Subcutaneous adipose tissue (tissue), 4 donors: ENCODE results near the gene RLF. TPM values are rescaled to one million over a fixed set of nuclear protein-coding genes. Genes with fewer than 3 reads are reported as not detected.

Experiments used
- total RNA-seq, 4 donors: library from RNA; depleted of rRNA; stranded (reverse); fragments of >200 nt; gene quantifications; one replicate each; pipeline ENCODE4 v1.1.0, GENCODE V29; 2016
- TF ChIP-seq, protein P1 (sequence below): fragments of 450-650 bp; IDR thresholded peaks from one replicate; pipeline ENCODE4 v1.5.1; 2016; ENCODE audit warnings: low read depth, mild to moderate bottlenecking, control low read depth, antibody characterized with exemption, moderate library complexity

RLF gene
- total RNA-seq, 4 donors from 2014 or later: 15.6 to 27.1 (median 22.4) TPM

DNA sequence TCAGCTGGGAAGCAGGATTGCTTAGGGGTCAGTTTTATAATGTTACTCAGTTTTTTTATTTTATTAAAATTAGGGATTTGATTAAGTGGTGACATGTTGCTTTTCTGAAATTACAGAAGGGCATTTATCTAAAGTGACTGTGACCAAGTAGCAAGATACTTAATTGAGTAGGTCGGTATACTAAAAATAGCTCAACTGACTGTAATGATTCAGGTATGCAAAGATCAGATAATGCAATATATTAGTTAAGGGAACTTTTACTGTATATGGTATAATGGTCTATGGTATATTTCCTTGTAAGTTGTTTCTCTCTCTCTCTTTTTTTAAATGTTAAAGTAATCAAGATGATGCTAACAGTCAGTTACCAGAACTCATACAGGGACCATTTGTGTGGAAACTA, 26.2 kb downstream of the RLF start:
- TF ChIP-seq, protein P1, sequence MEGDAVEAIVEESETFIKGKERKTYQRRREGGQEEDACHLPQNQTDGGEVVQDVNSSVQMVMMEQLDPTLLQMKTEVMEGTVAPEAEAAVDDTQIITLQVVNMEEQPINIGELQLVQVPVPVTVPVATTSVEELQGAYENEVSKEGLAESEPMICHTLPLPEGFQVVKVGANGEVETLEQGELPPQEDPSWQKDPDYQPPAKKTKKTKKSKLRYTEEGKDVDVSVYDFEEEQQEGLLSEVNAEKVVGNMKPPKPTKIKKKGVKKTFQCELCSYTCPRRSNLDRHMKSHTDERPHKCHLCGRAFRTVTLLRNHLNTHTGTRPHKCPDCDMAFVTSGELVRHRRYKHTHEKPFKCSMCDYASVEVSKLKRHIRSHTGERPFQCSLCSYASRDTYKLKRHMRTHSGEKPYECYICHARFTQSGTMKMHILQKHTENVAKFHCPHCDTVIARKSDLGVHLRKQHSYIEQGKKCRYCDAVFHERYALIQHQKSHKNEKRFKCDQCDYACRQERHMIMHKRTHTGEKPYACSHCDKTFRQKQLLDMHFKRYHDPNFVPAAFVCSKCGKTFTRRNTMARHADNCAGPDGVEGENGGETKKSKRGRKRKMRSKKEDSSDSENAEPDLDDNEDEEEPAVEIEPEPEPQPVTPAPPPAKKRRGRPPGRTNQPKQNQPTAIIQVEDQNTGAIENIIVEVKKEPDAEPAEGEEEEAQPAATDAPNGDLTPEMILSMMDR: no peak

- TF ChIP-seq, protein P1: no peak
Observed at GRCh38 chr1:40197656-40198055, 36.5 kb downstream of the RLF start.

DNA sequence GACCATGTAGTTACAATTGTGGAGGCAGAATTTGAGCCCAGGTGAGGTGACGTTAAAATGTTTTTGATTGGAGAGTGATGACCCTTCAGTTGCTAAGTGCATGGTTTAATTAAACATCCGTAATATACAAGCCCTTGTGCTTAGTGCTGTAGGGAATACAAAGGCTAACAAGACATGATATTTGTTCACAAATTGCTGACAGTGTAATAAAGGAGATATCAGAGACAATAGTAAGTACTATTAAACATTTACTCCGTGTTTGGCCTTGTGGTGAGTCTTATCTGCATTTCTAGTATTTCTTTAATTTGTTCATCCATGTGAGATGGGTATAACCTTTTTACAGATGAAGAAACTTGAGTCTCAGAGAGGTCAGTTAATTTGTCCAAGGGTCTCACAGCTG, 37.9 kb downstream of the RLF start:
- TF ChIP-seq, protein P1: no peak

GRCh38 chr1:40204856-40205255, 43.7 kb downstream of the RLF start:
- TF ChIP-seq, protein P1: no peak

GRCh38 chr1:40210511-40211204, 49.5 kb downstream of the RLF start:
- TF ChIP-seq, protein P1: no peak

DNA sequence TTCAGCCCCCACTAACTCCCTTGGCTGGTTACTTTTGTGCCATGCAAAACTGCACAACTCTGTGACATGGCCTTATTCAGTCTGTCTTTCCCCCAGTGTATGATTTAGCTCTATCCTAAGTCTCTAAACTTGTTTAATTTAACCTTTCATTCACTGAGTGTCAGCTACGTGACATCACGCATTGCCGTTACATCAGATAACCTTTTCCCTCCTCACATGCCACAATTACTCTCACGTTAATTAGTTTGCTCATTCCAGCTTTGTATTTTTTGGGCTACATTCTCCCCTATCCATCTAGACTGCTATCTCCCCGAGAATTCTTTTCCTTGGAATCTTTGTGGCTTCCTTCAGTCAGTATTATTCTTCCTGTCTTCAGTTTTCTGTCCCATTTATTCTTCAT, 57.1 kb downstream of the RLF start:
- TF ChIP-seq, protein P1: no peak

DNA sequence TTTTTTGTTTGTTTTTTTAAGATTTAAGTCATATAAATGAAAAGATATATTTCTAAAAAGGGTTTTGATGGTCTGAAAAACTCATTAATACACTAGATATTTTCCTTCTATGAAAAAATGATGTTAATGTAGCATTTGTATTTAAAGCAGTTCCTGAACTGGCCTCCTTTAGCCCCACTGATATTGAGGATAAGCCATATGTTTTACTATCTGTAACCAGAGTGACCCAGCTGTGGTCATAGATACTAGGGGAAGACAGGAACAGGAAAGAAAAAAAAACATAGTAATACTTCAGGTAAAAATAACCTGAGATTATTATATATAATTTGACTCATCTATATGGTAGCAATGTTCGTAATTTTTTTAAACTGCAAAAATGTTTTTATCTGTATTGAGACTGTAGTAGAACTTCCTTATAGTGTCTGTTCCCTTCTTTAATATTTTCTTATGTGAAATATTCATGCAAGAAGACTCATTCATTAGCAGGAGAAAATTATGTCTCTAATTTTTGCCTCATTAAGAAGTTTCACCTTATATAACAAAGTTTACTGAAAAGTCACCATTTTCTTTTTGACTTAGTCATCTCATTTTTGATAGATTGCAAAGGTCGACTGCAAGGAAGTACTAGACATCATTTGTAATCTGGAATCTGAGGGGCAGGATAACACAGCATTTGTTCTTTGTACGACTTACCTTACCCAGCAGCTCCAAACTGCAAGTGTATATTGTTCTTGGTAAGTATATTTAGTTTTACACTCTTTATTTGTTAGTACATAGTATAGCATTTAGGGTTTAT, 61.0 kb downstream of the RLF start:
- TF ChIP-seq, protein P1: no peak
